ES-I3 (cell line): ENCODE data around the gene PTPRB.

ENCODE experiments used
- H3K36me3 ChIP-seq: 2 replicates; pipeline ENCODE4 v1.6.1; 2013; ENCODE audit warnings: mild to moderate bottlenecking, low read length, control low read depth, moderate library complexity; ENCODE audit not compliant: insufficient read depth
- H3K4me1 ChIP-seq: 2 replicates; pipeline ENCODE4 v1.6.1; 2013; ENCODE audit warnings: mild to moderate bottlenecking, control low read depth, low read length; ENCODE audit not compliant: insufficient read depth
- H3K9ac ChIP-seq: 2 replicates; pipeline ENCODE4 v1.6.1; 2013; ENCODE audit warnings: low read depth, mild to moderate bottlenecking, low read length, moderate library complexity
- H3K9me3 ChIP-seq: 2 replicates; pipeline ENCODE4 v1.6.1; 2013; ENCODE audit warnings: mild to moderate bottlenecking, low read length, moderate library complexity; ENCODE audit not compliant: control insufficient read depth, insufficient read depth

PTPRB gene

GRCh38 chr12:70557583-70558191, 79.5 kb downstream of the PTPRB start:
- Histone ChIP-seq H3K9ac (no peak overlapping the region), H3K9me3 (no peaks in the 10 kb centered on the region), H3K36me3 (no peaks in the 10 kb centered on the region; the same call in 1 of the 2 replicates), H3K4me1 (peaks cover 7% of the 10 kb centered on the region; the same call in 1 of the 2 replicates)

- Histone ChIP-seq H3K4me1 (peaks cover 7% of the 10 kb centered on the region; the same call in 1 of the 2 replicates), H3K9me3 (no peaks in the 10 kb centered on the region), H3K9ac (no peak overlapping the region), H3K36me3 (no peaks in the 10 kb centered on the region)
Observed at GRCh38 chr12:70556179-70556869, 80.9 kb downstream of the PTPRB start.

DNA sequence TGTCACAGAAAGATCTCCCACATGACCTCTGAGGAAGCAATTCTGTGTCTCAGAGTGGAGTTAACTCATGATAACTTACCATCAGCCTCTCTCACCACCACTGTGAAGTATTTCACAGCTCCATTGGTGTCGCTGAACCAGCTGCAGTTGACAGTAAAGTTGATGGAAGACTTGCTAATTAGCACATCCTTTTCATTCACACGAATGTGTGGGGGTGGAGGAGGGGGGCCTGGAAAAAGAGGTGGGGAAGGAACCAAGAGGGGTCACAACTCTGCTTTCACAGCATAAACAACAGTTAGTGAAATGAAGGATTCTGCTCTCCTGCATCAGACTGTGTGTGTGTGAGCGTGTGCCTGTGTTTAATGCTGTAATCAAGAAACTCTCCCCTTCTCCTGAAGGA, 82.1 kb downstream of the PTPRB start:
- H3K9ac ChIP-seq, result no peak overlapping the region

GRCh38 chr12:70553391-70553859, 83.8 kb downstream of the PTPRB start:
- Histone ChIP-seq H3K9me3 (no peaks in the 10 kb centered on the region), H3K9ac (no peak overlapping the region), H3K36me3 (no peaks in the 10 kb centered on the region), H3K4me1 (peaks cover 7% of the 10 kb centered on the region; the same call in 1 of the 2 replicates)

More for the DNA sequence above, 82.1 kb downstream of the PTPRB start:
- Histone ChIP-seq H3K36me3 (no peaks in the 10 kb centered on the region), H3K4me1 (peaks cover 7% of the 10 kb centered on the region; the same call in 1 of the 2 replicates), H3K9me3 (no peaks in the 10 kb centered on the region)

DNA sequence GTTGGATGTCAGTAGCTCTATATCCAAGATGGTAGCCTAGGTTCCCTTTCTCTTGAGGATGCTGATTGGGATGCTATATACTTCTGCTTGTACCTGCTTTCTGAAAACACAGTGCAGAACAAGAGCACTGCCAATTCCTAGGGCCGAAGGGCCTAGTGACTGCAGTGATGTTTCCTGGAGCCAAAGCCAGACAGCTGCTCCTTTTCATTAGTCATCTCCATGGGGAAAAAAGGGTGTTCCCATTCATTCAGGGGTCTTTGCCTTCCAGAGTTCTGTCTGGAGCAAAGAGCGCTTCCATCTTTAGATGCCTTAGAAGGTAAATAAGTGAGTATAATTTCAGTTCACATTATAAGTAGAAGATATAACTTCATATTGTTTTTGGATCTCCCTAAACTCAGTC, 85.5 kb downstream of the PTPRB start:
- no peaks in the 10 kb centered on the region for H3K9me3 ChIP-seq
- no peaks in the 10 kb centered on the region for H3K36me3 ChIP-seq
- no peak overlapping the region for H3K9ac ChIP-seq
- H3K4me1 ChIP-seq, result peaks cover 7% of the 10 kb centered on the region; the same call in 1 of the 2 replicates

DNA sequence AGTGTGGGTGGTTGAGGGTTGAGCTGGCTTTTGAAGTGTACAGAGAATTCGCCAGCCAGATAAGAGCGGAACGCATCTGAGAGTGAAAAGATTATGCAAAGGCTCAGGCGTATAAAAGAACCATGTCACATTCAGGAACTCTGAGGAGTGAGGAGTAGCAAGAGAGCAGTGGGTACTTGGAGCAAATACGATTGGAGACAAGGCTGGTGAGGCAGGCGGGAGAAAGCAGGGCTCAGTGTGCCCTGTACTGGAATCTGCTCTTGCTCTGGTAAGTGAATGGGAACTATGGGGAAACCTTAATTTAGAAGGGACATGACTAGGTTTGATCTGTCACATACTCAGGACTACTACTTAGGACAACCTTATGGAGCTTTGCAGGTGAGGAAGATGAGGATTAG, 87.0 kb downstream of the PTPRB start:
- H3K9me3 ChIP-seq, result no peaks in the 10 kb centered on the region
- peaks cover 1% of the 10 kb centered on the region; the same call in 1 of the 2 replicates for H3K4me1 ChIP-seq
- H3K9ac ChIP-seq, result no peak overlapping the region
- no peaks in the 10 kb centered on the region for H3K36me3 ChIP-seq

DNA sequence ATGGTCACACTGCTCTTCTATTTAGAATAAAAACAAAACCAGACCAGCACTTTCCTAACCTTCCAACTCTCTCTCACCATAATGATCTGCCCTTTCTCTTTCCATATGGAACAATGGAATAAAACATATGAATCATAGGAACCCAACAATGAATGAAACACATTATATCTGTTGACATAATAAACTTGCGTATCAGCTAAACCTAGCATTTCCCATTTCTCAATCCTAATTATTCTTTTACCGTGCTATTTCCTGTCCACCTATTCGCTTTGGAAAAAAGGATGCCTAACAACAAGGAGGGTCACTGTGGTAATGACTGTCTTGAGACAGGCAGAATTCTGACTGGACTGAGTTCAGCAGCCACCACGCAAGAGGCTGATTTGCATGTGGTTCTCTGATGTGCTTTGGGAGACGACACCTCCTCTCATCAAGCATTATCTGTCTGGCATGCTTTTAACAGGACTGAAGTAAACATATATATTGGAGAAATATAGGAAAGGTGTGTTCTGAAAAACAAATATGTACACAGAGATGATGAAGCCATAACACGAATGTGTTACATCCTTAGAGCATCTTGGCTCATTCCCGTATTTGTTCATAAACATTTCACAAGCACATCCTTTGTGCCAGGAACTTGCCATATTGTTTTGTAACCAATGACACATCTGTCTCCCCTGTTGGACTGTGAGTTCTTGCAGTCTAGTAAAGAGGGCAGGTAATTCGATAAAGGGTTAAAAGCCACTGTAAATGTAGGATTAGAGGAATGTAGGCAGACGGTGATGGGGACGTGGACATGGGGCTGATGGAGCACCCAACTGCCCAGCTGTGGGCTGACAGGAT, 87.7 kb downstream of the PTPRB start:
- Histone ChIP-seq H3K9ac (no peak overlapping the region), H3K4me1 (no peaks in the 10 kb centered on the region), H3K36me3 (no peaks in the 10 kb centered on the region), H3K9me3 (no peaks in the 10 kb centered on the region)

GRCh38 chr12:70543444-70543843, 93.8 kb downstream of the PTPRB start:
- H3K36me3 ChIP-seq, result no peaks in the 10 kb centered on the region; the same call in 1 of the 2 replicates
- no peaks in the 10 kb centered on the region; the same call in 1 of the 2 replicates for H3K4me1 ChIP-seq
- no peak overlapping the region for H3K9ac ChIP-seq
- no peaks in the 10 kb centered on the region for H3K9me3 ChIP-seq

DNA sequence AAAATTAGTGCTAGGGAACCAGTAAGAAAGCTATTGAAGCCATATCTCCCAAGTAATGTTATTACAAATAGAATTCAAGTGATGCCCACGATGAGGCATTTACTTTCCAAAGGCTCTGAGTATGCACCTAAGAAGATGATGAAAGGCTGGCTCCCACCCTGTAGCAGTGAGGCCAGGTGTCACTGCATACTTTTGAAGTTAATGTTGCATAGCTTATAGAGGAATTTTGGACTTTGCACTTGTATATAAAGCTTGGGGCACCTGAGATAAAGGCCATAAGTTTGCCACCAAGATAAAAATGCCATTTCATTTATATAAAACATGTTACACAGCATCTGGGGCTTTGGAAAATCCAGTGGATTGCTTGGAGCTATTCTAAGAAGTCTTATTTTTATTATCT, 96.2 kb downstream of the PTPRB start:
- no peaks in the 10 kb centered on the region for H3K9me3 ChIP-seq
- no peaks in the 10 kb centered on the region; the same call in 1 of the 2 replicates for H3K4me1 ChIP-seq
- H3K9ac ChIP-seq, result no peak overlapping the region
- H3K36me3 ChIP-seq, result no peaks in the 10 kb centered on the region; the same call in 1 of the 2 replicates

DNA sequence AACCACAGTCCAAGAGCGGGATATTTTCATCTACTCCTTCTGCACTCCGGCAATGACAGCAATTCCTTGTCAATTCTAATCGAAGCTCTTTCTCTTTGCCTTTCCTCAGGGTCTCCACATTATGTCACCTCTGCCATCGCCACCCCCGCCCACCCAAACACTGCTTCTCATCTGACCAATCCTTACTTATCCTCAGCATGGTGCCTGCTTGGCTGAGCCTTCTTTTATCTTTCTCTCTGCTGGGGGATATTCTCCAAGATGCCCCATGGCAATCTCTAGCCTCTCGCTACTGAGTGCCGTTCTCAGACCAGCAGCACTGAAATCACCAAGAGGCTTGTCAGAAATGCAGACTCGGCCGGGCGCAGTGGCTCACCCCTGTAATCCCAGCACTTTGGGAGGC, 100.6 kb downstream of the PTPRB start:
- Histone ChIP-seq H3K9me3 (no peaks in the 10 kb centered on the region), H3K9ac (no peak overlapping the region), H3K36me3 (no peaks in the 10 kb centered on the region; the same call in 1 of the 2 replicates), H3K4me1 (no peaks in the 10 kb centered on the region)

DNA sequence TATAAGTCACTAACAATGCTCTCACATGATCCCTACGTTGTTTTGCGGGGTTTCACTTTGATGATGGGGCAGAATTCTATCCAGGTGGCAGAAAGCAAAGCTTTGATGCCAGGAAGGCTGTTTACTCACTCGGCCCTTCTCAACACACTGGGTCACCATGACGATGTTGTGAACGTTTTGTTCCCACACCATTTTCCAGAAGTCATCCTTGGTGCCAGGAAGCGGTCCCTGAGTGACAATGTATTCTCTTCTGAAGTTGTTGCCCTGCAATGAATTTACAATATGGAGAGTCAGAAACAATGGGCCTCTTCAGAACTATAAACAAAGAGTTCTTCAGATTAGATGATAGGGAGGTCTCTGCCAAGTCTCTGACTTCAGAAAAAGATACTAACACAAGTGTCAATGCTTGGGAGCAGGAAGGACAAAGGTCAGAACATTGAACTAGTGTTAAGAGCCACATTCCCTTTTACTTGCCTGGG, 101.3 kb downstream of the PTPRB start:
- no peaks in the 10 kb centered on the region for H3K9me3 ChIP-seq
- H3K9ac ChIP-seq, result no peak overlapping the region
- H3K4me1 ChIP-seq, result no peaks in the 10 kb centered on the region
- no peaks in the 10 kb centered on the region; the same call in 1 of the 2 replicates for H3K36me3 ChIP-seq

DNA sequence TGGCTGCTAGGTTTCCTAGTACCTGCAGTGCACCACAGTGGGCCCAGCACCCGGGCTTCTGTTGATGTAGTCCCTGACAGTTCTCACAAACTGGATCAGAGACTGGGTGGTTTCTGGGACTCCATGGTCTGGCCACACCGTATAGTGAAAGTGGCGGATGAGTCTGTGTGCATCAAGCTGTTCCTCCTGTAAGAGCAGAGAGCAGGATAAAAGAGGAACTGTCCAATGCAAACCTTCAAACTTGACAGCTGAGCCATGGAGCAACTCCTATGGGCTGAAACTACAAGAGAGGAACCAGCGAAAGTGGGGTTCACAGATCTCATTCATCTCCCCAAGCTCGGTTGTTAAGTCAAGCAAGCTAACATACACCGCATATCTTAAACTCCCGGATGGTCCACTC, 102.8 kb downstream of the PTPRB start:
- H3K9me3 ChIP-seq, result no peaks in the 10 kb centered on the region
- H3K36me3 ChIP-seq, result no peaks in the 10 kb centered on the region
- no peaks in the 10 kb centered on the region for H3K4me1 ChIP-seq
- H3K9ac ChIP-seq, result no peak overlapping the region

GRCh38 chr12:70529647-70530046, 107.6 kb downstream of the PTPRB start:
- Histone ChIP-seq H3K4me1 (no peaks in the 10 kb centered on the region), H3K36me3 (no peaks in the 10 kb centered on the region), H3K9me3 (no peaks in the 10 kb centered on the region), H3K9ac (no peak overlapping the region)

- no peaks in the 10 kb centered on the region for H3K4me1 ChIP-seq
- H3K9ac ChIP-seq, result no peak overlapping the region
- no peaks in the 10 kb centered on the region for H3K36me3 ChIP-seq
- no peaks in the 10 kb centered on the region for H3K9me3 ChIP-seq
Observed at GRCh38 chr12:70520847-70521246, 116.4 kb downstream of the PTPRB start.
